LNCAP (cell line): Measurements from ENCODE around the gene MRM2.

Experiments used
- TF ChIP-seq, protein P1 (sequence below): fragments of 450-650 bp; IDR thresholded peaks from 2 replicates; pipeline ENCODE4 v1.5.1; 2017; ENCODE audit warnings: mild to moderate bottlenecking

Gene MRM2

GRCh38 chr7:2211259-2211880 is 30.6 kb downstream of the MRM2 start:
- TF ChIP-seq, protein P1, sequence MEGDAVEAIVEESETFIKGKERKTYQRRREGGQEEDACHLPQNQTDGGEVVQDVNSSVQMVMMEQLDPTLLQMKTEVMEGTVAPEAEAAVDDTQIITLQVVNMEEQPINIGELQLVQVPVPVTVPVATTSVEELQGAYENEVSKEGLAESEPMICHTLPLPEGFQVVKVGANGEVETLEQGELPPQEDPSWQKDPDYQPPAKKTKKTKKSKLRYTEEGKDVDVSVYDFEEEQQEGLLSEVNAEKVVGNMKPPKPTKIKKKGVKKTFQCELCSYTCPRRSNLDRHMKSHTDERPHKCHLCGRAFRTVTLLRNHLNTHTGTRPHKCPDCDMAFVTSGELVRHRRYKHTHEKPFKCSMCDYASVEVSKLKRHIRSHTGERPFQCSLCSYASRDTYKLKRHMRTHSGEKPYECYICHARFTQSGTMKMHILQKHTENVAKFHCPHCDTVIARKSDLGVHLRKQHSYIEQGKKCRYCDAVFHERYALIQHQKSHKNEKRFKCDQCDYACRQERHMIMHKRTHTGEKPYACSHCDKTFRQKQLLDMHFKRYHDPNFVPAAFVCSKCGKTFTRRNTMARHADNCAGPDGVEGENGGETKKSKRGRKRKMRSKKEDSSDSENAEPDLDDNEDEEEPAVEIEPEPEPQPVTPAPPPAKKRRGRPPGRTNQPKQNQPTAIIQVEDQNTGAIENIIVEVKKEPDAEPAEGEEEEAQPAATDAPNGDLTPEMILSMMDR, result no peak

DNA sequence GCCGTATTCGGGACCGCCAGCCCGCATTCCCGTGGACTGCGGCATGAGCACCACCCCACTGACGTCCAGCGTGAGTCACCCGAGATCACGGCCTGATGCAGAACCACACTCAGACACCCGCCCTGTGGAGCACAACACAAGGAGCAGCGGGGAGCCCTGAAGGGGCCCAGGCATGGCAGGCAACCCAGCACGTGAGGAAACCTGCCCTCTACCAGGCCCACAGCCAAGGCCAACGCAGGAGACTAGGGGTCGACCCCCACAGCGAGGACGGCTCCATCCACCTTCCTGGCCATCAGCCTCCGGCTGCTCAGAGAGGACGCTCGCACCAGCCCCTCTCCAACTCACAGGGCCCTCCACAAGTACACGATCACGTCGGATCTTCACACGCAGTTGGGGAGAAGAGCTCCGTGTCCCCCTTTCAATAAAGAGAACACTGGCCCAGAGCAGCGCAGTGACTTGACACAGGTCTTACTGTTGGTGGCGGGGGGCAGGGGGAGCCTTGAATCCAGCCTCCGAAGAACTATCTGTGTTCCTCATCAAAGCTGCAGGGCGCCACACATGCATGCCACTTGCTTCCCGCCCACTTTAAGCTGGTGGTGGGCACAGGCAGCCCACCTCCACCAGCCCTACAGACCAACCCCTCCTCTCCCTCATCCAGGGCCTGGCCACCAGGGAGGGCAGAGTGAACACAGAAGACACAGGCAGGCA is 31.3 kb downstream of the MRM2 start:
- TF ChIP-seq, protein P1, result no peak

DNA sequence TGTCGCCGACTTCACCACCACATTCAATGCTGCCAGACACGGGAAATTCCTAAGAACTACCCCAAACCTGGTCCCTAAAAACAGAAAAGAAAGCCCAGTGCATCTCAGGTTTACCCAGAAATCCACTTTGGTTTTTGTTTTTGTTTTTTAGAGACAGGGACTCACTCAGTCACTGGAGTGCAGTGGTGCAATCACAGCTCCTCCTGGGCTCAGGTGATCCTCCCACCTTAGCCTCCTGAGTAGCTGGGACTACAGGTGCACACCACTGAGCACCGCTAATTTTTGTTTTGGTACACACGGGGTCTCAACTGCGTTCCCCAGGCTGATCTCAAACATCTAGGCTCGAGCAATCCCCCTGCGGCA is 32.1 kb downstream of the MRM2 start:
- TF ChIP-seq, protein P1, result no peak

GRCh38 chr7:2209146-2209960 is 32.7 kb downstream of the MRM2 start:
- TF ChIP-seq, protein P1, result peak; percentile 71

GRCh38 chr7:2208712-2209111 is 33.3 kb downstream of the MRM2 start:
- TF ChIP-seq, protein P1, result no peak

DNA sequence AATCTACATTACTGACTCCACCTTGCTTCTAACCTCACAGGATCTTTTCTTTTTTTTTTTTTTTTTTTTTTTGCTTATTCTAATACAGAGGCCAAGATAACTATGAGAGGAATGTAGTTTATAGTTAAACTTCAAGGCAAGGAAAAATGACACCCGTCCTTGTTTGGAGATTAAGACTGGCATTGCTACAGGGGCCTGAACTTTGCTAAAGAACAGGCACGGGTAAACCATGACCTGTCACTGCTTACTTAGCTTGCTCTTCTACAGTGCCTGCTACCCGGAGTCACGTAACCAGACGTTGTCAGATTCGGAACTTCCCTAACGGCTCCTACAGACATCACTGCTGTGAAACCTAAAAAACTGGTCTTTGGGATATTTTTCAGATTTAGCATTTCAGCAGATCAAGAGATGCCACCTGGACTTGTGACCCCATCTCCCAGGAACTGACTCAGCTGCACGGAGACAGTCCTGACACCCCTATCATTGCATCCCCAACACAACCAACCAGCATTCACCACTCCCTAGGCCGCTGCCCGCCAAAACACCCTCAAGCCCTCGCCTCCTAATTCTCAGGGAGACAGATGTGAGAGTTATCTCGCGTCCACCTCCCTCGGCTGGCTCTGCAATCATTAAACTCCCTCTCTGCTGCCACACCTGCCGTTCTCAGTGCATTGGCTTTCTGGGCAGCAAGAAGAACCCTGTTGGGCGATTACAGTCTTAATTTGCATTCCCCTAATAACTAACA is 36.8 kb downstream of the MRM2 start:
- TF ChIP-seq, protein P1, result no peak

DNA sequence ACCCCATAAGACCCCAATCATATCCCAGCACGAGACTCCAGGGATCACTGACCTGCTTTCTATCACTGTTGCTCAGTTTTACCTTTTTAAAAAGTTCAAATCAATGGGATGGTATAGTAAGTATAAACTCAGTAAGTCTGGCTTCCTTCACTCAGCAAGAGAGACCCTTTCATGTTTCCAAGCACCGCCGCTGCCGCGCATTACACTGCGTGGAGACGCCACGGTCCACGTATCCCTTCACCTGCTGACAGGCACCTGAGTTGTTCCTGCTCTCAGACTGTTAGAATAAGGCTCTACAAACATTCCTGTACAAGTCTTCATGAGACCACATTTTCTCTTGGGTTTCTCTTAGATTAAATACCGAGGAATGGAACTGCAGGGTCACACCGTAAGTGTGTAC is 37.6 kb downstream of the MRM2 start:
- TF ChIP-seq, protein P1, result no peak
